Activated T-cell treated with anti-CD3 and anti-CD28 coated beads, Interleukin-2, amount 50 U/mL, for 24 hours (primary cell): ENCODE results near the gene SHC3.

ENCODE experiments used
- DNase-seq: peaks from one replicate; pipeline ENCODE4 v3.0.0-alpha.2; 2020
- H3K27ac Mint-ChIP-seq: 2 replicates; pipeline ENCODE4 v1.8.0; 2020; ENCODE audit warnings: mild to moderate bottlenecking, mixed read lengths
- H3K27me3 Mint-ChIP-seq: 2 replicates; pipeline ENCODE4 v1.8.0; 2020; ENCODE audit warnings: mixed read lengths
- H3K36me3 Mint-ChIP-seq: 2 replicates; pipeline ENCODE4 v1.8.0; 2020; ENCODE audit warnings: low read depth, mixed read lengths
- H3K4me1 Mint-ChIP-seq: 2 replicates; pipeline ENCODE4 v1.8.0; 2020; ENCODE audit warnings: low read depth, mixed read lengths
- H3K4me3 Mint-ChIP-seq: 2 replicates; pipeline ENCODE4 v1.8.0; 2020; ENCODE audit warnings: mild to moderate bottlenecking, moderate library complexity, mixed read lengths
- H3K9me3 Mint-ChIP-seq: 2 replicates; pipeline ENCODE4 v1.8.0; 2020; ENCODE audit warnings: mixed read lengths

Gene SHC3

DNA sequence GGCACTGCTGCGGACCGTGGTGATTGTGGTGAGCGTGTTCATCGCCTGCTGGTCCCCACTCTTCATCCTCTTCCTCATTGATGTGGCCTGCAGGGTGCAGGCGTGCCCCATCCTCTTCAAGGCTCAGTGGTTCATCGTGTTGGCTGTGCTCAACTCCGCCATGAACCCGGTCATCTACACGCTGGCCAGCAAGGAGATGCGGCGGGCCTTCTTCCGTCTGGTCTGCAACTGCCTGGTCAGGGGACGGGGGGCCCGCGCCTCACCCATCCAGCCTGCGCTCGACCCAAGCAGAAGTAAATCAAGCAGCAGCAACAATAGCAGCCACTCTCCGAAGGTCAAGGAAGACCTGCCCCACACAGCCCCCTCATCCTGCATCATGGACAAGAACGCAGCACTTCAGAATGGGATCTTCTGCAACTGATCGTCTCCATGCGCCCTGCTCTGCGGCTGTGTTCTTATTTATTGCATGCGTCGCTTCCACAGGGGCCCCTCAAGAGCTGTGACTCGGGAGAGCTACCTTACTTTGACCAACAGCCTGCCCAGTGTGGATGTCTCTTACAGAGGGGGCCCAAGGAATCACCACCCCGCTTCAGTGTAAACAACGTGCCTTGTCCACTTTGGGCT, 176.6 kb downstream of the SHC3 start:
- Mint-ChIP-seq H3K27ac (no peak overlapping the region), H3K4me1 (peaks cover 6% of the 10 kb centered on the region), H3K4me3 (no peak overlapping the region), H3K9me3 (no peaks in the 10 kb centered on the region), H3K27me3 (peaks cover 40% of the 10 kb centered on the region), H3K36me3 (no peaks in the 10 kb centered on the region)
- no peak for DNase-seq

- H3K27me3 Mint-ChIP-seq = peaks cover 39% of the 10 kb centered on the region
- H3K36me3 Mint-ChIP-seq = no peaks in the 10 kb centered on the region
- no peak overlapping the region for H3K27ac Mint-ChIP-seq
- peak; percentile 84 for DNase-seq
- H3K9me3 Mint-ChIP-seq = no peaks in the 10 kb centered on the region
- H3K4me1 Mint-ChIP-seq = peaks cover 6% of the 10 kb centered on the region
- no peak overlapping the region for H3K4me3 Mint-ChIP-seq
These were observed 177.4 kb downstream of the SHC3 start for GRCh38 chr9:89000973-89001916.

GRCh38 chr9:89000371-89000781, 178.2 kb downstream of the SHC3 start:
- Mint-ChIP-seq H3K9me3 (no peaks in the 10 kb centered on the region), H3K36me3 (no peaks in the 10 kb centered on the region), H3K4me3 (no peak overlapping the region), H3K27ac (no peak overlapping the region), H3K4me1 (peaks cover 6% of the 10 kb centered on the region), H3K27me3 (peaks cover 45% of the 10 kb centered on the region)
- DNase-seq = no peak

GRCh38 chr9:88998911-88999310, 179.7 kb downstream of the SHC3 start:
- H3K4me3 Mint-ChIP-seq = no peak overlapping the region
- DNase-seq = no peak
- peaks cover 6% of the 10 kb centered on the region for H3K4me1 Mint-ChIP-seq
- no peaks in the 10 kb centered on the region for H3K9me3 Mint-ChIP-seq
- H3K27me3 Mint-ChIP-seq = peaks cover 58% of the 10 kb centered on the region
- H3K36me3 Mint-ChIP-seq = no peaks in the 10 kb centered on the region
- H3K27ac Mint-ChIP-seq = no peak overlapping the region

- H3K36me3 Mint-ChIP-seq = no peaks in the 10 kb centered on the region
- H3K27ac Mint-ChIP-seq = no peak overlapping the region
- H3K4me1 Mint-ChIP-seq = peaks cover 6% of the 10 kb centered on the region
- peaks cover 59% of the 10 kb centered on the region for H3K27me3 Mint-ChIP-seq
- no peak overlapping the region for H3K4me3 Mint-ChIP-seq
- no peaks in the 10 kb centered on the region for H3K9me3 Mint-ChIP-seq
- no peak for DNase-seq
These were observed 180.1 kb downstream of the SHC3 start for GRCh38 chr9:88998503-88998902.

DNA sequence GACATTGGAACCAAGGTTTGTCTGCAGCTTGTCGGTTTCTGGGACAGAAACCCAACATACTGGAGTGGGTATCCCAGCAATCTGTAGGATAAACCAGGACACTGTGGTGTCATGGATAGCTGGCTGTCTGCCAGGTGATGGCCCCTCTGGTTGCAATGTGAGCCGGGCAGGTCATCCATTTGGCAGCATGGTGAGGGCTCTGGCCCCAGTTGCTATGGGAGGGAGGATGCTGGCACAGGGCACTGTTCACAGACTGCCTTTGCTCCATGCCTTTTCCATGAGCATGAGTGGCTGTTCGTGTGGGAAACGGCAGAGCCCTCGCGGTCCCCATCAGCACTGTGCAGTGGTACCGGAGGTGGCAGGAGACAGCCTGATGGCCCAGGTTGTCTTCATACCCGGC, 181.0 kb downstream of the SHC3 start:
- Mint-ChIP-seq H3K4me3 (no peak overlapping the region), H3K9me3 (no peaks in the 10 kb centered on the region), H3K4me1 (peaks cover 6% of the 10 kb centered on the region), H3K27ac (no peak overlapping the region), H3K36me3 (no peaks in the 10 kb centered on the region), H3K27me3 (peaks cover 58% of the 10 kb centered on the region)
- DNase-seq = no peak

DNA sequence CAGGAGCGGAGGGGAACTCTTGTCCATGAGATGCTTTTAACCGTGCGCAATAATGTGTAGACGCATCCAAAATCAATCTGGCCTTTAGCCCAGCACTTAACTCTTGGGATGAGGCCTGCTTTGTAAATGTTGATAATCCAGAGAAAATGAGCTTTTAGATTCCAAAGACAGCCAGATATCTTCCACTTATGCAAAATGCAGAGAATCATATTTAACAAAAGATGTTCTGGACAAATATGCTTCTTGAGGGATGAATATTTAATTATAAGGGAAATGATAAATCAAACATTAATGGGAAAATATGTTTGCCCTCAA, 181.7 kb downstream of the SHC3 start:
- Mint-ChIP-seq H3K27me3 (peaks cover 58% of the 10 kb centered on the region), H3K36me3 (no peaks in the 10 kb centered on the region), H3K4me3 (no peak overlapping the region), H3K27ac (no peak overlapping the region), H3K9me3 (no peaks in the 10 kb centered on the region), H3K4me1 (peaks cover 9% of the 10 kb centered on the region)
- DNase-seq = no peak

- Mint-ChIP-seq H3K36me3 (no peaks in the 10 kb centered on the region), H3K4me1 (peaks cover 11% of the 10 kb centered on the region), H3K4me3 (no peak overlapping the region), H3K27me3 (peaks cover 54% of the 10 kb centered on the region), H3K9me3 (no peaks in the 10 kb centered on the region), H3K27ac (no peak overlapping the region)
- DNase-seq = no peak
These were observed 182.3 kb downstream of the SHC3 start for GRCh38 chr9:88996046-88996920.

DNA sequence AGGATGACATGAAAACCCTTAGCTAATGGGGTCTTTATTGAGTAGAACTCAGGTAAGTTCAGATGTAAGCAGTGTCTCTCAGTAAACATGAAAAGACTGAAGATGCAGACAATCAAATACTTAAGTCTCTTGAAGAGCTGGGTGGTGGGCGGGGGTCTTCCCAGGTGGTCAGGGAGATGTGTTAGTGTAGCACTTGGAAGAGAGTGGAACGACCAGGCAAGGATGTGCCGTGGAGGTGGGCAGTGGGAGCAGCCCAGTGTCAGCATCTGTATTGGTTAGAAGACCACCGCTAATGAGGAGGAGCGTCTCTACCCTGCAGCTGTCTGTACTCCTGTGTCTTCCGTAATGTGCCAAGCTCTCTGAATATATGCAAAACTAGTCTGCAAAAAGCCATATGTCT, 183.0 kb downstream of the SHC3 start:
- Mint-ChIP-seq H3K9me3 (no peaks in the 10 kb centered on the region), H3K4me1 (peaks cover 8% of the 10 kb centered on the region), H3K27ac (no peak overlapping the region), H3K4me3 (no peak overlapping the region), H3K36me3 (no peaks in the 10 kb centered on the region), H3K27me3 (peaks cover 52% of the 10 kb centered on the region)
- no peak for DNase-seq

GRCh38 chr9:88995200-88995577, 183.4 kb downstream of the SHC3 start:
- DNase-seq = no peak
- peaks cover 10% of the 10 kb centered on the region for H3K4me1 Mint-ChIP-seq
- H3K27ac Mint-ChIP-seq = no peak overlapping the region
- H3K4me3 Mint-ChIP-seq = no peak overlapping the region
- H3K27me3 Mint-ChIP-seq = peaks cover 54% of the 10 kb centered on the region
- no peaks in the 10 kb centered on the region for H3K9me3 Mint-ChIP-seq
- no peaks in the 10 kb centered on the region for H3K36me3 Mint-ChIP-seq

- H3K4me3 Mint-ChIP-seq = no peak overlapping the region
These were observed 184.0 kb downstream of the SHC3 start for GRCh38 chr9:88994469-88995199.

DNA sequence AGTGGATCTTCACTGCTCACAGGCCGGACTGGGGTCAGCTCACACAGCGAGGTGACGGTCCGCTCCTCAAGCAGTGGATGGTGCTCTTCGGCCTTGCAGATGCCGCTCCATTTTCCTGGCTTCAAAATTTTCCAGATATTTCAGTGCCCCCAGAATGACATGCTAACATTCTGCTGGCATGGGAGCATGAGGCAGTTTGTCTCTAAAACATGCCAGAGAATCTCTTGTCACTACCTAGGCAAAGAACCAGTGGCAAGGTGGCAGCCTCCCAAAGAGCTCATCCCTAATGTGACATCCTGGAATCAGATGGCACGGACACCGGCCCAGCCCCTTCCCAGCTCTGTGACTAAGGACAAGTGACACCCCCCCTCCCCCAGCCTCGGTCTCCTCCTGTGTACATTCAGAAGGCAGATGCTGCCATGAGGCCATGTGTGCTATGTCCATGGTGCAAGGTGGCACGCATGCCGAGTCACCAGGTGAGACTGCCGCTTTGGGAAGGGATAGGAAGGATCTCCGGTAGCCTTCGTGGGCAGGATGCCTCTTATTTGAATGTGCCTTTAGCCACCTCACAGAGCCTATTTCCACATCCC, 184.7 kb downstream of the SHC3 start:
- no peak for DNase-seq
- H3K27ac Mint-ChIP-seq = no peak overlapping the region

More at GRCh38 chr9:88994469-88995199, 184.0 kb downstream of the SHC3 start:
- H3K9me3 Mint-ChIP-seq = no peaks in the 10 kb centered on the region
- H3K27me3 Mint-ChIP-seq = peaks cover 57% of the 10 kb centered on the region
- H3K36me3 Mint-ChIP-seq = no peaks in the 10 kb centered on the region
- DNase-seq = no peak
- H3K4me1 Mint-ChIP-seq = peaks cover 13% of the 10 kb centered on the region
- no peak overlapping the region for H3K27ac Mint-ChIP-seq

DNA sequence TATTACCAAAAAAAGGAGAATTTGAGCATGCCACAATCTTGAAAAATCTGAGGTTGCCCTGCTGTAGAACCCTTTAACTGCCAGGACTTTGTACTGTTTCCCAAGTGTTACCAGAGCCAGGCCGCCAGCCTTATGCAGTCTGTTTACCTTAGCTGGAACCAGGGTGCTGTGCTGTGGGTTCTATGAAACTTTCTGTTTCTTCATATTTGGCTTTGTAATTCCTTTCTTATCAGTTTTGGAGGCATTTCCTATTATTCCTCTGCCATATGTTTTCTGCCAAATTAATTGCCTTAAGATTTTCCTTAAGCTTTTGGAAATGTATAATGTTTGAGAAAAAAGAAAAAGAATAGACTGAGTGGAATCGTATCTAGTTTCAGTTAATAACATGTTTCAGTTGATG, 185.3 kb downstream of the SHC3 start:
- peaks cover 26% of the 10 kb centered on the region for H3K4me1 Mint-ChIP-seq

More for the DNA sequence above, 184.7 kb downstream of the SHC3 start:
- H3K36me3 Mint-ChIP-seq = no peaks in the 10 kb centered on the region
- H3K9me3 Mint-ChIP-seq = no peaks in the 10 kb centered on the region
- H3K4me3 Mint-ChIP-seq = no peak overlapping the region
- H3K27me3 Mint-ChIP-seq = peaks cover 59% of the 10 kb centered on the region
- H3K4me1 Mint-ChIP-seq = peaks cover 19% of the 10 kb centered on the region

GRCh38 chr9:88992556-88992955, 186.1 kb downstream of the SHC3 start:
- Mint-ChIP-seq H3K27me3 (peaks cover 69% of the 10 kb centered on the region), H3K9me3 (no peaks in the 10 kb centered on the region), H3K4me3 (no peak overlapping the region), H3K27ac (no peak overlapping the region), H3K4me1 (peaks cover 26% of the 10 kb centered on the region), H3K36me3 (no peaks in the 10 kb centered on the region)
- no peak for DNase-seq

More for the DNA sequence above, 185.3 kb downstream of the SHC3 start:
- DNase-seq = no peak
- H3K27me3 Mint-ChIP-seq = peaks cover 63% of the 10 kb centered on the region
- H3K36me3 Mint-ChIP-seq = no peaks in the 10 kb centered on the region
- no peaks in the 10 kb centered on the region for H3K9me3 Mint-ChIP-seq
- H3K27ac Mint-ChIP-seq = no peak overlapping the region
- no peak overlapping the region for H3K4me3 Mint-ChIP-seq
